ENCODE data around the gene YAP1. TPM values are rescaled to one million over a fixed set of nuclear protein-coding genes. Genes with fewer than 3 reads are reported as not detected.

The YAP1 gene
- total RNA-seq, 1 experiment from 2014 or later, result 49.6 TPM

- peak; percentile 54 for DNase-seq (ENCODE audit: extremely low read depth, low read depth)
Measured at GRCh38 chr11:102268083-102268984, 158.1 kb downstream of the YAP1 start.

- DNase-seq (ENCODE audit: extremely low read depth, low read depth), result no peak
Measured at GRCh38 chr11:102268985-102269470, 158.8 kb downstream of the YAP1 start.

GRCh38 chr11:102269927-102270326 lies 159.7 kb downstream of the YAP1 start:
- DNase-seq (ENCODE audit: extremely low read depth, low read depth), result no peak

- DNase-seq (ENCODE audit: extremely low read depth, low read depth), result no peak
Measured at GRCh38 chr11:102272047-102272824, 162.0 kb downstream of the YAP1 start.

GRCh38 chr11:102274628-102275027 lies 164.4 kb downstream of the YAP1 start:
- no peak for DNase-seq (ENCODE audit: extremely low read depth, low read depth)

- DNase-seq (ENCODE audit: extremely low read depth, low read depth), result no peak
Measured at GRCh38 chr11:102276362-102276761, 166.1 kb downstream of the YAP1 start.

GRCh38 chr11:102276783-102277182 lies 166.5 kb downstream of the YAP1 start:
- no peak for DNase-seq (ENCODE audit: extremely low read depth, low read depth)

GRCh38 chr11:102279641-102280170 lies 169.5 kb downstream of the YAP1 start:
- DNase-seq (ENCODE audit: extremely low read depth, low read depth), result no peak

GRCh38 chr11:102280245-102280833 lies 170.1 kb downstream of the YAP1 start:
- no peak for DNase-seq (ENCODE audit: extremely low read depth, low read depth)

Other genes with a start within 250 kb of the YAP1 start
- gene CEP126, start 195.4 kb upstream of the YAP1 start, total RNA-seq (2014; rRNA removed; shearing (Covaris generic)), result 2.7 and 4.5 TPM in 2 replicates
- gene ANGPTL5, start 193.9 kb upstream of the YAP1 start, total RNA-seq (2014; rRNA removed; shearing (Covaris generic)), result not detected in 2 replicates
- gene CFAP300, start 63.0 kb upstream of the YAP1 start, total RNA-seq (2014; rRNA removed; shearing (Covaris generic)), result 8.2 and 9.0 TPM in 2 replicates
- gene BIRC3, start 207.0 kb downstream of the YAP1 start, total RNA-seq (2014; rRNA removed; shearing (Covaris generic)), result 1.6 and 2.0 TPM in 2 replicates
- 51.9 and 54.7 TPM in 2 replicates for gene BIRC2, start 236.8 kb downstream of the YAP1 start, total RNA-seq (2014; rRNA removed; shearing (Covaris generic))

Measured in NCI-H460 (cell line).